Measurements from ENCODE around the gene MAIP1.

Gene MAIP1

GRCh38 chr2:199926806-199927205, 28.6 kb upstream of the MAIP1 start:
- DNase-seq (ENCODE audit: insufficient read length) (no peak), FAIRE-seq (peak; percentile 21)
- TF ChIP-seq POLR2A (IDR thresholded peaks at IDR 0.05; ENCODE audit: low read depth, low read length) = no peak
- TF ChIP-seq POLR2AphosphoS5 (IDR thresholded peaks at IDR 0.05; ENCODE audit: low read depth, low read length) = no peak
- TF ChIP-seq TAF1 (IDR thresholded peaks at IDR 0.05; ENCODE audit: borderline replicate concordance, low read depth, low read length) = no peak

- FAIRE-seq (no peak), DNase-seq (ENCODE audit: insufficient read length) (no peak)
- no peak for TF ChIP-seq POLR2A (IDR thresholded peaks at IDR 0.05; ENCODE audit: low read depth, low read length)
- TF ChIP-seq POLR2AphosphoS5 (IDR thresholded peaks at IDR 0.05; ENCODE audit: low read depth, low read length) = no peak
- TF ChIP-seq TAF1 (IDR thresholded peaks at IDR 0.05; ENCODE audit: borderline replicate concordance, low read depth, low read length) = no peak
Measured at GRCh38 chr2:199928226-199928625, 27.2 kb upstream of the MAIP1 start.

GRCh38 chr2:199928626-199929025, 26.8 kb upstream of the MAIP1 start:
- DNase-seq (ENCODE audit: insufficient read length) (no peak), FAIRE-seq (no peak)
- TF ChIP-seq POLR2AphosphoS5 (IDR thresholded peaks at IDR 0.05; ENCODE audit: low read depth, low read length) (no peak), POLR2A (IDR thresholded peaks at IDR 0.05; ENCODE audit: low read depth, low read length) (no peak)

- no peak for TF ChIP-seq POLR2AphosphoS5 (IDR thresholded peaks at IDR 0.05; ENCODE audit: low read depth, low read length)
- TF ChIP-seq POLR2A (IDR thresholded peaks at IDR 0.05; ENCODE audit: low read depth, low read length) = 0 out of 2 replicates have a peak, but pooled peaks have one; percentile 3
Measured at GRCh38 chr2:199929262-199929661, 26.1 kb upstream of the MAIP1 start.

GRCh38 chr2:199932312-199932855, 23.0 kb upstream of the MAIP1 start:
- no peak for DNase-seq (ENCODE audit: insufficient read length)
- no peak for FAIRE-seq
- no peak for TF ChIP-seq TAF1 (IDR thresholded peaks at IDR 0.05; ENCODE audit: borderline replicate concordance, low read depth, low read length)
- no peak for TF ChIP-seq POLR2A (IDR thresholded peaks at IDR 0.05; ENCODE audit: low read depth, low read length)
- TF ChIP-seq POLR2AphosphoS5 (IDR thresholded peaks at IDR 0.05; ENCODE audit: low read depth, low read length) = no peak

More at GRCh38 chr2:199929262-199929661, 26.1 kb upstream of the MAIP1 start:
- FAIRE-seq (no peak), DNase-seq (ENCODE audit: insufficient read length) (no peak)

GRCh38 chr2:199933466-199933865, 21.9 kb upstream of the MAIP1 start:
- FAIRE-seq = no peak
- no peak for DNase-seq (ENCODE audit: insufficient read length)
- TF ChIP-seq POLR2A (IDR thresholded peaks at IDR 0.05; ENCODE audit: low read depth, low read length) (no peak), POLR2AphosphoS5 (IDR thresholded peaks at IDR 0.05; ENCODE audit: low read depth, low read length) (no peak), TAF1 (IDR thresholded peaks at IDR 0.05; ENCODE audit: borderline replicate concordance, low read depth, low read length) (no peak)

GRCh38 chr2:199936554-199936953, 18.8 kb upstream of the MAIP1 start:
- DNase-seq (ENCODE audit: insufficient read length) (no peak), FAIRE-seq (no peak)
- TF ChIP-seq POLR2A (IDR thresholded peaks at IDR 0.05; ENCODE audit: low read depth, low read length) (no peak), POLR2AphosphoS5 (IDR thresholded peaks at IDR 0.05; ENCODE audit: low read depth, low read length) (no peak), TAF1 (IDR thresholded peaks at IDR 0.05; ENCODE audit: borderline replicate concordance, low read depth, low read length) (no peak)

GRCh38 chr2:199940373-199940772, 15.0 kb upstream of the MAIP1 start:
- TF ChIP-seq TAF1 (IDR thresholded peaks at IDR 0.05; ENCODE audit: borderline replicate concordance, low read depth, low read length) (no peak), POLR2AphosphoS5 (IDR thresholded peaks at IDR 0.05; ENCODE audit: low read depth, low read length) (no peak)
- FAIRE-seq = no peak
- DNase-seq (ENCODE audit: insufficient read length) = no peak

- no peak for TF ChIP-seq TAF1 (IDR thresholded peaks at IDR 0.05; ENCODE audit: borderline replicate concordance, low read depth, low read length)
- no peak for TF ChIP-seq POLR2AphosphoS5 (IDR thresholded peaks at IDR 0.05; ENCODE audit: low read depth, low read length)
- no peak for TF ChIP-seq POLR2A (IDR thresholded peaks at IDR 0.05; ENCODE audit: low read depth, low read length)
- DNase-seq (ENCODE audit: insufficient read length) = no peak
- FAIRE-seq = no peak
Measured at GRCh38 chr2:199943373-199943772, 12.0 kb upstream of the MAIP1 start.

- FAIRE-seq (no peak), DNase-seq (ENCODE audit: insufficient read length) (no peak)
- no peak for TF ChIP-seq POLR2AphosphoS5 (IDR thresholded peaks at IDR 0.05; ENCODE audit: low read depth, low read length)
- no peak for TF ChIP-seq TAF1 (IDR thresholded peaks at IDR 0.05; ENCODE audit: borderline replicate concordance, low read depth, low read length)
- no peak for TF ChIP-seq POLR2A (IDR thresholded peaks at IDR 0.05; ENCODE audit: low read depth, low read length)
Measured at GRCh38 chr2:199946196-199946595, 9.2 kb upstream of the MAIP1 start.

- DNase-seq (ENCODE audit: insufficient read length) = no peak
- TF ChIP-seq TAF1 (IDR thresholded peaks at IDR 0.05; ENCODE audit: borderline replicate concordance, low read depth, low read length) = no peak
- no peak for TF ChIP-seq POLR2A (IDR thresholded peaks at IDR 0.05; ENCODE audit: low read depth, low read length)
- no peak for TF ChIP-seq POLR2AphosphoS5 (IDR thresholded peaks at IDR 0.05; ENCODE audit: low read depth, low read length)
- no peak for FAIRE-seq
Measured at GRCh38 chr2:199946836-199947235, 8.5 kb upstream of the MAIP1 start.

GRCh38 chr2:199950396-199950795, 5.0 kb upstream of the MAIP1 start:
- FAIRE-seq (no peak), DNase-seq (ENCODE audit: insufficient read length) (no peak)
- TF ChIP-seq POLR2A (IDR thresholded peaks at IDR 0.05; ENCODE audit: low read depth, low read length) = no peak
- TF ChIP-seq TAF1 (IDR thresholded peaks at IDR 0.05; ENCODE audit: borderline replicate concordance, low read depth, low read length) = no peak
- TF ChIP-seq POLR2AphosphoS5 (IDR thresholded peaks at IDR 0.05; ENCODE audit: low read depth, low read length) = no peak

- TF ChIP-seq POLR2AphosphoS5 (IDR thresholded peaks at IDR 0.05; ENCODE audit: low read depth, low read length) = no peak
- no peak for TF ChIP-seq TAF1 (IDR thresholded peaks at IDR 0.05; ENCODE audit: borderline replicate concordance, low read depth, low read length)
- no peak for TF ChIP-seq POLR2A (IDR thresholded peaks at IDR 0.05; ENCODE audit: low read depth, low read length)
- no peak for FAIRE-seq
Measured at GRCh38 chr2:199951023-199951422, 4.4 kb upstream of the MAIP1 start.

More at GRCh38 chr2:199951023-199951422, 4.4 kb upstream of the MAIP1 start:
- DNase-seq (ENCODE audit: insufficient read length) = no peak

Measured in GM12892 (cell line).